ENCODE measurements around the gene DAZAP1. TPM values are rescaled to one million over a fixed set of nuclear protein-coding genes. Genes with fewer than 3 reads are reported as not detected.

Gene DAZAP1
- total and polyA plus RNA-seq, 8 donors = 21.4 to 124 (median 51.5) TPM

DNA sequence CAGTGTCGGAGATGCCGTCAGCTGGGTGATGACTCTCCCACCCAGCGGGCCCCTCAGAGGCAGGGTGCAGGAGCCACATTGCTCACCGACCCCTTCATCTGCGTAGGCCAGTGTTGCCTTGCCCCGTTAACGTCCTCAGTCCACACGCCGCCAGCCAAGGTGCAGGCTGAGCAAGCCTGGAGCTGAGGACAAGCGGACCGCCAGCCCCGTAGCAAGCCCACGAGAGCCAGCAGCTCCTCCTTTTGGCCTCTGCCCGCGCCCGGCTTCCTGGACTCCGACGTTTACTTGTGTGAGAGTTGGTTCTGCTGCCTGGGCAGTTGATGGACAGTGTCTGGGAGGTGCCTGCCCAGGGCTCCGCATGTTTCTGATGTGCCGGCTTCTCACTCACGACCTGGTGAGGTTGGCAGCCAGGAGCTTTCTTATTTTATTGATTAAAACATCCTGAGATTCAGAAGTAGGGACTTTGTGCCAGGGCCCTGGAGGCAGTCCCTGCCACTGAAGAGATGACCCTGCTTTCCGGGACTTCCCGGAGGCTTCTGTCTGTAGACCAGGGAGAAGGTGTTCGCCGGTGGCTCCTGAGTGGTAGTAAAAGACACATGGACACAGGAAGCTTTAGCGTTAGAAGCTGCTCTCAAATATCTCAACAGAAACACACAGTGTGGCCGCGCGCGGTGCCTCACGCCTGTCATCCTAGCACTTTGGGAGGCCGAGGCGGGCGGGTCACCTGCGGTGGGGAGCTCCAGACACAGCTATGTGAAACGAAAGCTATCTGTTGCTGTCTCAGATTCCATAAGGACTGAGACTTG lies 5.8 kb downstream of the DAZAP1 start:
- 69 to 77% (median 73%) methylated on average over 32 to 36 of the region's 36 CpGs for WGBS, 5 donors
- TF ChIP-seq EP300 (IDR thresholded peaks at IDR 0.05) = no peak
- TF ChIP-seq POLR2A (IDR thresholded peaks at IDR 0.05) = no peak
- TF ChIP-seq, protein P1, sequence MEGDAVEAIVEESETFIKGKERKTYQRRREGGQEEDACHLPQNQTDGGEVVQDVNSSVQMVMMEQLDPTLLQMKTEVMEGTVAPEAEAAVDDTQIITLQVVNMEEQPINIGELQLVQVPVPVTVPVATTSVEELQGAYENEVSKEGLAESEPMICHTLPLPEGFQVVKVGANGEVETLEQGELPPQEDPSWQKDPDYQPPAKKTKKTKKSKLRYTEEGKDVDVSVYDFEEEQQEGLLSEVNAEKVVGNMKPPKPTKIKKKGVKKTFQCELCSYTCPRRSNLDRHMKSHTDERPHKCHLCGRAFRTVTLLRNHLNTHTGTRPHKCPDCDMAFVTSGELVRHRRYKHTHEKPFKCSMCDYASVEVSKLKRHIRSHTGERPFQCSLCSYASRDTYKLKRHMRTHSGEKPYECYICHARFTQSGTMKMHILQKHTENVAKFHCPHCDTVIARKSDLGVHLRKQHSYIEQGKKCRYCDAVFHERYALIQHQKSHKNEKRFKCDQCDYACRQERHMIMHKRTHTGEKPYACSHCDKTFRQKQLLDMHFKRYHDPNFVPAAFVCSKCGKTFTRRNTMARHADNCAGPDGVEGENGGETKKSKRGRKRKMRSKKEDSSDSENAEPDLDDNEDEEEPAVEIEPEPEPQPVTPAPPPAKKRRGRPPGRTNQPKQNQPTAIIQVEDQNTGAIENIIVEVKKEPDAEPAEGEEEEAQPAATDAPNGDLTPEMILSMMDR (IDR thresholded peaks at IDR 0.05) = no peak
- no peak for TF ChIP-seq POLR2AphosphoS5 (IDR thresholded peaks at IDR 0.05)
- intact Hi-C loops (cut with DNase I; ENCODE audit: low total_unique reads) = no loop called here
- H3K27me3 ChIP-seq = no peaks in the 10 kb centered on the region
- H3K36me3 ChIP-seq = peaks cover 15 to 40% (median 24%) of the 10 kb centered on the region in 4 donors
- no peak overlapping the region for H3K4me3 ChIP-seq
- DNase-seq = no peak
- no peaks in the 10 kb centered on the region for H3K9me3 ChIP-seq
- H3K27ac ChIP-seq = peak overlapping the region in 3 of 5 donors; percentile 58 to 98 (median 96)
- H3K4me1 ChIP-seq = peaks cover 92 to 100% (median 96%) of the 10 kb centered on the region in 4 donors

DNA sequence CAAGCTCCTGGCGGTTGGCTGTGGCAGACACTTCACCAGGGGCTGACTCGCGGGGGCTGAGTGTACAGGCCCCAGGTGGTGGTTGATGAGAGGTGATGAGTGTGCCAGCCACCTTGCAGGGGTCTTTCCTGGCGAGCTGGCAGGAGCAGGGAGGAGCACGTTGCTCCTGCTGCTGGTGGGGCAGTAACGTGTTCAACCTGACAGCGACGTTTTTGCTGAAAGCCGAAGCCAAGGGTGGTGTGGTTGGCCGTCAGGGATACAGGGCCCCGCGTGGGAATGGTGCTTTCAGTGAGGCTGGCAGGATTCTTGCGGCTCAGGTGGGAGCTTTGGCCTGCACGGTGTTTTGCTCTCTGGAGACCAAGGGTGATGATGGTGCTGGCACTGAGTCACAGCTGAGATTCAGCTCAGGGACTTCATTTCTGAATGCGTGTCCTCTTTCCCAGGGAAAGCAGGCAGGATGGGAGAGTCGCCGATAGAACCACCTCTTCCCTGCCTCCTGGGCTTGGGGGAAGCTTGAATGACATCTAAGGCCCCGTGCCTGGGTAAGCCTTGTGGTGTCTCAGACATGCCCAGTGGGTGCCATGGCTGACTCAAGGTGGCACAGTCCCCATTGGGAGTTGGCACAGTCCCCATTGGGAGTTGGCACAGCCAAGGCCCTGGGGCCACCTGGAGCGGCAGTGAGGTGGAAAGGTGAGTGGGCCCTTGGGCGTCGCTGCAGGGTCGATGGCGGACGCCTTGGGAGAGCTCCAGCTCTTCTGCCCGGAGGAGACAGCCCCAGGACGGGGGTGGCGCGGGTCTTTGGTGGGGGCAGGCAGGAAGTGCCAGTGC lies 8.8 kb downstream of the DAZAP1 start:
- WGBS, 5 donors = 45 to 55% (median 49%) methylated on average over 21 to 28 of the region's 28 CpGs
- Histone ChIP-seq H3K9me3 (no peaks in the 10 kb centered on the region), H3K4me3 (peak overlapping the region in 2 of 4 donors; percentile 10 to 33), H3K36me3 (peaks cover 32 to 61% (median 46%) of the 10 kb centered on the region in 4 donors), H3K27me3 (no peaks in the 10 kb centered on the region), H3K27ac (peak overlapping the region; percentile 70 to 89 (median 85)), H3K4me1 (peaks cover 71 to 83% (median 78%) of the 10 kb centered on the region in 4 donors)
- TF ChIP-seq POLR2A (IDR thresholded peaks at IDR 0.05) (no peak), POLR2AphosphoS5 (IDR thresholded peaks at IDR 0.05) (no peak), EP300 (IDR thresholded peaks at IDR 0.05) (no peak)
- TF ChIP-seq, protein P1 (IDR thresholded peaks at IDR 0.05) = no peak
- intact Hi-C loops (cut with DNase I; ENCODE audit: low total_unique reads) = no loop called here
- DNase-seq = no peak

- intact Hi-C loops (cut with DNase I; ENCODE audit: low total_unique reads) = no loop called here
- no peak overlapping the region for H3K4me3 ChIP-seq
- H3K36me3 ChIP-seq = peaks cover 41 to 70% (median 55%) of the 10 kb centered on the region in 4 donors
- no peaks in the 10 kb centered on the region for H3K27me3 ChIP-seq
- 76 to 86% (median 85%) methylated on average over 20 to 21 of the region's 21 CpGs for WGBS, 5 donors
- no peaks in the 10 kb centered on the region for H3K9me3 ChIP-seq
- TF ChIP-seq, protein P1 (IDR thresholded peaks at IDR 0.05) = no peak
- TF ChIP-seq EP300 (IDR thresholded peaks at IDR 0.05) (no peak), POLR2AphosphoS5 (IDR thresholded peaks at IDR 0.05) (no peak), POLR2A (IDR thresholded peaks at IDR 0.05) (no peak)
- no peak for DNase-seq
- peaks cover 62 to 73% (median 69%) of the 10 kb centered on the region in 4 donors for H3K4me1 ChIP-seq
- H3K27ac ChIP-seq = peak overlapping the region in 4 of 5 donors; percentile 27 to 89 (median 76)
Observed at GRCh38 chr19:1417145-1417544, 9.8 kb downstream of the DAZAP1 start.
